ENCODE measurements around the gene PTCSC3. TPM values are rescaled to one million over a fixed set of nuclear protein-coding genes. Genes with fewer than 3 reads are reported as not detected.

The PTCSC3 gene
- total and polyA plus RNA-seq, 2 of the 13 experiments (the other 11 are each of a cell fraction or from before 2014, with no cell fraction given) = not detected

DNA sequence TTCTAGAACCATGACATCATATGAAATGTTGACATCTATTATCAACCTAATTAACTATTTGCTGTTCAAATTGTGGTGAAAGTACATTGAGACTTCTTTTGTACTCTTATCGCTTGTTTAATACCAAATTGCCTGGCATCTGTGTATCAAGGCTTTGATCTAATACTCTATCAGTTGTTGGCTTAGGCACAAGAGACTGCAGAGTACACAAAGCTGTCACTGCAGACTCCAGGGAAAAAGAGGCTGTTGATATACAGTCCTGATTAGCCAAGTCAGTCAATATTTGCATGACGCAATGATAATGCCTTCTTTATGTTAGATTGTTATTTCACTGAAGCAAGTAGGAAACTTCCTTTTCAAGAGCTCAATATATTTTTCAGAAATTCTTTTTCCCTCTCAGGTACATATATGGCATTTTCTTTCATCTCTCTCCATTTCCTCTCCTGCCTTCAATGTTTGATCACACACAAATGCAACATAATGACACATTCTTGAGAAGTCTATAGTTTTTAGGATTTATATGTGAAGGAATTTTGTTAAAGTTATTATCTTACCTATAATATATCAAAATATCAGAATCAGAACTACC, 32.3 kb upstream of the PTCSC3 start (continued):
- TF ChIP-seq, protein P1, sequence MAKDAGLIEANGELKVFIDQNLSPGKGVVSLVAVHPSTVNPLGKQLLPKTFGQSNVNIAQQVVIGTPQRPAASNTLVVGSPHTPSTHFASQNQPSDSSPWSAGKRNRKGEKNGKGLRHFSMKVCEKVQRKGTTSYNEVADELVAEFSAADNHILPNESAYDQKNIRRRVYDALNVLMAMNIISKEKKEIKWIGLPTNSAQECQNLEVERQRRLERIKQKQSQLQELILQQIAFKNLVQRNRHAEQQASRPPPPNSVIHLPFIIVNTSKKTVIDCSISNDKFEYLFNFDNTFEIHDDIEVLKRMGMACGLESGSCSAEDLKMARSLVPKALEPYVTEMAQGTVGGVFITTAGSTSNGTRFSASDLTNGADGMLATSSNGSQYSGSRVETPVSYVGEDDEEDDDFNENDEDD (CRISPR knock-in tag; IDR thresholded peaks at IDR 0.05; ENCODE audit: borderline replicate concordance) = no peak
- no peak for TF ChIP-seq ZNF777 (CRISPR knock-in tag; IDR thresholded peaks at IDR 0.05)
- TF ChIP-seq POLR2AphosphoS2 (IDR thresholded peaks at IDR 0.05; ENCODE audit: low read depth, low read length) = no peak
- no peak for TF ChIP-seq TGIF2 (CRISPR knock-in tag; IDR thresholded peaks at IDR 0.05)
- no peak for TF ChIP-seq HMGA1 (CRISPR knock-in tag; conservative IDR thresholded peaks at IDR 0.05)
- TF ChIP-seq JUN (CRISPR knock-in tag; IDR thresholded peaks at IDR 0.05) = peak; percentile 49; the same call in 1 of the 2 replicates
- TF ChIP-seq, protein P2, sequence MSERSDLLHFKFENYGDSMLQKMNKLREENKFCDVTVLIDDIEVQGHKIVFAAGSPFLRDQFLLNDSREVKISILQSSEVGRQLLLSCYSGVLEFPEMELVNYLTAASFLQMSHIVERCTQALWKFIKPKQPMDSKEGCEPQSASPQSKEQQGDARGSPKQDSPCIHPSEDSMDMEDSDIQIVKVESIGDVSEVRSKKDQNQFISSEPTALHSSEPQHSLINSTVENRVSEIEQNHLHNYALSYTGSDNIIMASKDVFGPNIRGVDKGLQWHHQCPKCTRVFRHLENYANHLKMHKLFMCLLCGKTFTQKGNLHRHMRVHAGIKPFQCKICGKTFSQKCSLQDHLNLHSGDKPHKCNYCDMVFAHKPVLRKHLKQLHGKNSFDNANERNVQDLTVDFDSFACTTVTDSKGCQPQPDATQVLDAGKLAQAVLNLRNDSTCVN (CRISPR knock-in tag; IDR thresholded peaks at IDR 0.05; ENCODE audit: borderline replicate concordance) = no peak
- TF ChIP-seq MED1 (CRISPR knock-in tag; IDR thresholded peaks at IDR 0.05) = 0 out of 2 replicates have a peak, but pooled peaks have one; percentile 16
- TF ChIP-seq, protein P3, sequence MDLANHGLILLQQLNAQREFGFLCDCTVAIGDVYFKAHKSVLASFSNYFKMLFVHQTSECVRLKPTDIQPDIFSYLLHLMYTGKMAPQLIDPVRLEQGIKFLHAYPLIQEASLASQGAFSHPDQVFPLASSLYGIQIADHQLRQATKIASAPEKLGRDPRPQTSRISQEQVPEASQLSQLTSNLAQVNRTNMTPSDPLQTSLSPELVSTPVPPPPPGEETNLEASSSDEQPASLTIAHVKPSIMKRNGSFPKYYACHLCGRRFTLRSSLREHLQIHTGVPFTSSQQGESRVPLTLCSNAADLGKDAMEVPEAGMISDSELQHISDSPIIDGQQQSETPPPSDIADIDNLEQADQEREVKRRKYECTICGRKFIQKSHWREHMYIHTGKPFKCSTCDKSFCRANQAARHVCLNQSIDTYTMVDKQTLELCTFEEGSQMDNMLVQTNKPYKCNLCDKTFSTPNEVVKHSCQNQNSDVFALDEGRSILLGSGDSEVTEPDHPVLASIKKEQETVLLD (CRISPR knock-in tag; IDR thresholded peaks at IDR 0.05; ENCODE audit: low read depth) = no peak
- TF ChIP-seq, protein P4, sequence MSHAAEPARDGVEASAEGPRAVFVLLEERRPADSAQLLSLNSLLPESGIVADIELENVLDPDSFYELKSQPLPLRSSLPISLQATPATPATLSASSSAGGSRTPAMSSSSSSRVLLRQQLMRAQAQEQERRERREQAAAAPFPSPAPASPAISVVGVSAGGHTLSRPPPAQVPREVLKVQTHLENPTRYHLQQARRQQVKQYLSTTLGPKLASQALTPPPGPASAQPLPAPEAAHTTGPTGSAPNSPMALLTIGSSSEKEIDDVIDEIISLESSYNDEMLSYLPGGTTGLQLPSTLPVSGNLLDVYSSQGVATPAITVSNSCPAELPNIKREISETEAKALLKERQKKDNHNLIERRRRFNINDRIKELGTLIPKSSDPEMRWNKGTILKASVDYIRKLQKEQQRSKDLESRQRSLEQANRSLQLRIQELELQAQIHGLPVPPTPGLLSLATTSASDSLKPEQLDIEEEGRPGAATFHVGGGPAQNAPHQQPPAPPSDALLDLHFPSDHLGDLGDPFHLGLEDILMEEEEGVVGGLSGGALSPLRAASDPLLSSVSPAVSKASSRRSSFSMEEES (CRISPR knock-in tag; IDR thresholded peaks at IDR 0.05) = peak; percentile 35; the same call in 1 of the 2 replicates
- TF ChIP-seq ZNF605 (CRISPR knock-in tag; IDR thresholded peaks at IDR 0.05) = no peak
- no peak for TF ChIP-seq ZNF263 (CRISPR knock-in tag; IDR thresholded peaks at IDR 0.05)
- no peak for TF ChIP-seq TP53 (CRISPR knock-in tag; conservative IDR thresholded peaks at IDR 0.05)
- 0 out of 2 replicates have a peak, but pooled peaks have one; percentile 24 for TF ChIP-seq PCBP1 (IDR thresholded peaks at IDR 0.05; ENCODE audit: borderline replicate concordance, low read depth, low read length)
- TF ChIP-seq, protein P5, sequence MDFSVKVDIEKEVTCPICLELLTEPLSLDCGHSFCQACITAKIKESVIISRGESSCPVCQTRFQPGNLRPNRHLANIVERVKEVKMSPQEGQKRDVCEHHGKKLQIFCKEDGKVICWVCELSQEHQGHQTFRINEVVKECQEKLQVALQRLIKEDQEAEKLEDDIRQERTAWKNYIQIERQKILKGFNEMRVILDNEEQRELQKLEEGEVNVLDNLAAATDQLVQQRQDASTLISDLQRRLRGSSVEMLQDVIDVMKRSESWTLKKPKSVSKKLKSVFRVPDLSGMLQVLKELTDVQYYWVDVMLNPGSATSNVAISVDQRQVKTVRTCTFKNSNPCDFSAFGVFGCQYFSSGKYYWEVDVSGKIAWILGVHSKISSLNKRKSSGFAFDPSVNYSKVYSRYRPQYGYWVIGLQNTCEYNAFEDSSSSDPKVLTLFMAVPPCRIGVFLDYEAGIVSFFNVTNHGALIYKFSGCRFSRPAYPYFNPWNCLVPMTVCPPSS (IDR thresholded peaks at IDR 0.05) = no peak
- no peak for TF ChIP-seq ZNF772 (CRISPR knock-in tag; IDR thresholded peaks at IDR 0.05)
- no peak for TF ChIP-seq ZFP41 (CRISPR knock-in tag; IDR thresholded peaks at IDR 0.05; ENCODE audit: borderline replicate concordance)
- TF ChIP-seq ZNF251 (CRISPR knock-in tag; IDR thresholded peaks at IDR 0.05) = no peak
- no peak for TF ChIP-seq GABPA (IDR thresholded peaks at IDR 0.05; ENCODE audit: low read depth, low read length)
- TF ChIP-seq GABPA (CRISPR knock-in tag; IDR thresholded peaks at IDR 0.05; ENCODE audit: low read depth) = no peak
- TF ChIP-seq, protein P6, sequence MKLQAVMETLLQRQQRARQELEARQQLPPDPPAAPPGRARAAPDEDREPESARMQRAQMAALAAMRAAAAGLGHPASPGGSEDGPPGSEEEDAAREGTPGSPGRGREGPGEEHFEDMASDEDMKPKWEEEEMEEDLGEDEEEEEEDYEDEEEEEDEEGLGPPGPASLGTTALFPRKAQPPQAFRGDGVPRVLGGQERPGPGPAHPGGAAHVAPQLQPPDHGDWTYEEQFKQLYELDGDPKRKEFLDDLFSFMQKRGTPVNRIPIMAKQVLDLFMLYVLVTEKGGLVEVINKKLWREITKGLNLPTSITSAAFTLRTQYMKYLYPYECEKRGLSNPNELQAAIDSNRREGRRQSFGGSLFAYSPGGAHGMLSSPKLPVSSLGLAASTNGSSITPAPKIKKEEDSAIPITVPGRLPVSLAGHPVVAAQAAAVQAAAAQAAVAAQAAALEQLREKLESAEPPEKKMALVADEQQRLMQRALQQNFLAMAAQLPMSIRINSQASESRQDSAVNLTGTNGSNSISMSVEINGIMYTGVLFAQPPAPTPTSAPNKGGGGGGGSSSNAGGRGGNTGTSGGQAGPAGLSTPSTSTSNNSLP (IDR thresholded peaks at IDR 0.05; ENCODE audit: low read depth, low read length) = peak; percentile 96
- no peak for TF ChIP-seq MEF2D (CRISPR knock-in tag; IDR thresholded peaks at IDR 0.05)

Measured in HepG2 (cell line).